Esophagus (tissue), 2 donors: Measurements from ENCODE around the gene CDH13. TPM values are rescaled to one million over a fixed set of nuclear protein-coding genes. Genes with fewer than 3 reads are reported as not detected.

Experiments
- H3K27ac ChIP-seq, 2 donors: one replicate each; pipeline ENCODE4 v1.5.1; 2013; ENCODE audit warnings: low read depth in 2 of 2, mild to moderate bottlenecking in 2 of 2, inconsistent platforms in 1 of 2, low read length in 1 of 2, moderate library complexity in 1 of 2
- H3K27me3 ChIP-seq, 2 donors: one replicate each; pipeline ENCODE4 v1.6.1; 2013; ENCODE audit warnings: low read length in 2 of 2, control low read depth in 1 of 2, mild to moderate bottlenecking in 1 of 2; ENCODE audit not compliant: insufficient read depth in 2 of 2, control insufficient read depth in 1 of 2
- H3K36me3 ChIP-seq, 2 donors: one replicate each; pipeline ENCODE4 v1.6.1; 2013; ENCODE audit warnings: low read length in 1 of 2; ENCODE audit not compliant: control insufficient read depth in 2 of 2, insufficient read depth in 2 of 2
- H3K4me1 ChIP-seq, 2 donors: one replicate each; pipeline ENCODE4 v1.6.1; 2013; ENCODE audit warnings: low read length in 1 of 2; ENCODE audit not compliant: control insufficient read depth in 2 of 2, insufficient read depth in 2 of 2
- H3K4me3 ChIP-seq, 2 donors: one replicate each; pipeline ENCODE4 v1.5.1; 2013; ENCODE audit warnings: low read length in 2 of 2, mild to moderate bottlenecking in 2 of 2, low read depth in 1 of 2, moderate library complexity in 1 of 2
- H3K9me3 ChIP-seq, 2 donors: one replicate each; pipeline ENCODE4 v1.6.1; 2013; ENCODE audit warnings: mild to moderate bottlenecking in 2 of 2, low read depth in 1 of 2, low read length in 1 of 2, moderate library complexity in 1 of 2; ENCODE audit not compliant: control insufficient read depth in 2 of 2, insufficient read depth in 1 of 2
- WGBS, 2 donors: extraction: QIAGEN DNeasy Blood & Tissue Kit; methylation state at CpG; one replicate each; pipeline ENCODE4 v1.1.7; 2013; 5-methylcytosine and 5-hydroxymethylcytosine counted together
- polyA plus RNA-seq, 2 donors: library from polyadenylated mRNA; stranded (reverse); fragments of 200-250 nt; gene quantifications; one replicate each; pipeline ENCODE4 v1.2.3, GENCODE V29; 2013
- donor health status: healthy with polysubstance abuse.
- donor health status: Bipolar disorder and iron deficiency.

The CDH13 gene
- polyA plus RNA-seq, 2 donors: 1.3 to 4.3 TPM

- H3K4me1 ChIP-seq: peaks cover 0 to 4% of the 10 kb centered on the region in 2 donors
- no peaks in the 10 kb centered on the region for H3K36me3 ChIP-seq
- H3K4me3 ChIP-seq: peak overlapping the region in 1 of 2 donors; percentile 47
- H3K27ac ChIP-seq: no peak overlapping the region
- WGBS, 2 donors: 68 to 69% methylated on average over 5 of the region's 5 CpGs
- H3K9me3 ChIP-seq: no peaks in the 10 kb centered on the region
- no peaks in the 10 kb centered on the region for H3K27me3 ChIP-seq
These were observed 511.1 kb downstream of the CDH13 start for GRCh38 chr16:83137894-83138293.

GRCh38 chr16:83138512-83138911 is 511.7 kb downstream of the CDH13 start:
- H3K36me3 ChIP-seq: no peaks in the 10 kb centered on the region
- WGBS, 2 donors: 78 to 90% methylated on average over 7 of the region's 7 CpGs
- H3K27ac ChIP-seq: no peak overlapping the region
- H3K4me3 ChIP-seq: no peak overlapping the region
- peaks cover 0 to 4% of the 10 kb centered on the region in 2 donors for H3K4me1 ChIP-seq
- H3K27me3 ChIP-seq: no peaks in the 10 kb centered on the region
- no peaks in the 10 kb centered on the region for H3K9me3 ChIP-seq

GRCh38 chr16:83138976-83139690 is 512.4 kb downstream of the CDH13 start:
- Histone ChIP-seq H3K4me1 (peaks cover 0 to 4% of the 10 kb centered on the region in 2 donors), H3K36me3 (no peaks in the 10 kb centered on the region), H3K9me3 (no peaks in the 10 kb centered on the region), H3K27ac (no peak overlapping the region), H3K4me3 (no peak overlapping the region), H3K27me3 (no peaks in the 10 kb centered on the region)
- 81 to 88% methylated on average over 8 of the region's 8 CpGs for WGBS, 2 donors

GRCh38 chr16:83143788-83144187 is 517.0 kb downstream of the CDH13 start:
- Histone ChIP-seq H3K27me3 (no peaks in the 10 kb centered on the region), H3K36me3 (no peaks in the 10 kb centered on the region), H3K4me3 (no peak overlapping the region), H3K9me3 (no peaks in the 10 kb centered on the region), H3K4me1 (no peaks in the 10 kb centered on the region), H3K27ac (no peak overlapping the region)
- WGBS, 2 donors: 39 to 51% methylated on average over 8 of the region's 8 CpGs

- Histone ChIP-seq H3K36me3 (no peaks in the 10 kb centered on the region), H3K27me3 (no peaks in the 10 kb centered on the region), H3K4me1 (no peaks in the 10 kb centered on the region), H3K4me3 (no peak overlapping the region), H3K9me3 (no peaks in the 10 kb centered on the region), H3K27ac (no peak overlapping the region)
- WGBS, 2 donors: 73 to 80% methylated on average over 5 of the region's 5 CpGs
These were observed 518.5 kb downstream of the CDH13 start for GRCh38 chr16:83145297-83145696.

- no peaks in the 10 kb centered on the region for H3K4me1 ChIP-seq
- H3K27me3 ChIP-seq: no peaks in the 10 kb centered on the region
- 59 to 72% methylated on average over 6 of the region's 6 CpGs for WGBS, 2 donors
- no peak overlapping the region for H3K27ac ChIP-seq
- H3K9me3 ChIP-seq: no peaks in the 10 kb centered on the region
- no peaks in the 10 kb centered on the region for H3K36me3 ChIP-seq
- no peak overlapping the region for H3K4me3 ChIP-seq
These were observed 520.5 kb downstream of the CDH13 start for GRCh38 chr16:83147244-83147643.

- no peaks in the 10 kb centered on the region for H3K27me3 ChIP-seq
- H3K9me3 ChIP-seq: no peaks in the 10 kb centered on the region
- no peaks in the 10 kb centered on the region for H3K36me3 ChIP-seq
- no peak overlapping the region for H3K27ac ChIP-seq
- WGBS, 2 donors: 77 to 84% methylated on average over 15 of the region's 15 CpGs
- no peak overlapping the region for H3K4me3 ChIP-seq
- no peaks in the 10 kb centered on the region for H3K4me1 ChIP-seq
These were observed 531.7 kb downstream of the CDH13 start for GRCh38 chr16:83158320-83158957.

- H3K9me3 ChIP-seq: no peaks in the 10 kb centered on the region
- no peaks in the 10 kb centered on the region for H3K4me1 ChIP-seq
- H3K4me3 ChIP-seq: no peak overlapping the region
- H3K27ac ChIP-seq: no peak overlapping the region
- WGBS, 2 donors: 60 to 71% methylated on average over 2 of the region's 2 CpGs
- no peaks in the 10 kb centered on the region for H3K27me3 ChIP-seq
- no peaks in the 10 kb centered on the region for H3K36me3 ChIP-seq
These were observed 532.3 kb downstream of the CDH13 start for GRCh38 chr16:83159049-83159448.

GRCh38 chr16:83160287-83161020 is 533.7 kb downstream of the CDH13 start:
- Histone ChIP-seq H3K9me3 (no peaks in the 10 kb centered on the region), H3K27ac (no peak overlapping the region), H3K4me3 (no peak overlapping the region), H3K36me3 (no peaks in the 10 kb centered on the region), H3K4me1 (no peaks in the 10 kb centered on the region), H3K27me3 (no peaks in the 10 kb centered on the region)
- 69 to 83% methylated on average over 7 of the region's 7 CpGs for WGBS, 2 donors
